PC-3 (cell line): ENCODE results near the gene ADCY2. TPM values are rescaled to one million over a fixed set of nuclear protein-coding genes. Genes with fewer than 3 reads are reported as not detected.

Experiments
- ATAC-seq: fragments of 200-7000 bp; cut with Tn5 transposase; 2 replicates; pipeline ENCODE4 v1.9.1; 2020; ENCODE audit warnings: mild to moderate bottlenecking, moderate library complexity
- BruUV-seq: library from RNA; stranded (reverse); fragments of 400-500 nt; replicated peaks from 2 replicates; lab custom pipeline; 2021; lab: Mats Ljungman, UMichigan
- CTCF ChIA-PET: fragments of 300-600 bp; sonication (Branson Sonifier 250); formaldehyde crosslinking; loops from one replicate; lab custom pipeline; 2022; ENCODE audit warnings: antibody characterized with exemption; lab: Charles Lee
- POLR2A ChIA-PET: fragments of 300-600 bp; sonication (Branson Sonifier 250); formaldehyde crosslinking; loops from one replicate; lab custom pipeline; 2022; ENCODE audit warnings: antibody characterized with exemption; ENCODE audit not compliant: unreplicated experiment; lab: Charles Lee
- DNase-seq: peaks from one replicate; pipeline ENCODE4 v3.0.0-alpha.2; 2015
- H2AFZ ChIP-seq: fragments of 300-600 bp; sonication (generic); 2 replicates; pipeline ENCODE4 v1.6.0; 2016; ENCODE audit warnings: antibody characterized with exemption, low read length
- H3F3A ChIP-seq: fragments of 300-600 bp; sonication (generic); one replicate; pipeline ENCODE4 v1.6.0; 2017; ENCODE audit warnings: antibody characterized with exemption, low read length, control low read depth, mild to moderate bottlenecking; ENCODE audit not compliant: unreplicated experiment
- H3K27ac ChIP-seq: fragments of 300-600 bp; sonication (generic); 2 replicates; pipeline ENCODE4 v1.5.1; 2016; ENCODE audit warnings: mild to moderate bottlenecking, low read length
- H3K27me3 ChIP-seq: fragments of 300-600 bp; sonication (generic); 2 replicates; pipeline ENCODE4 v1.6.1; 2016; ENCODE audit warnings: low read length, mixed read lengths
- H3K36me3 ChIP-seq: fragments of 300-600 bp; sonication (generic); 2 replicates; pipeline ENCODE4 v1.6.1; 2016; ENCODE audit warnings: low read depth, mixed run types, low read length, mixed read lengths
- H3K4me1 ChIP-seq: fragments of 300-600 bp; sonication (generic); 2 replicates; pipeline ENCODE4 v1.5.1; 2016; ENCODE audit warnings: low read length; ENCODE audit not compliant: insufficient read depth
- H3K4me2 ChIP-seq: fragments of 300-600 bp; sonication (generic); 2 replicates; pipeline ENCODE4 v1.6.0; 2016; ENCODE audit warnings: low read length
- H3K4me3 ChIP-seq: fragments of 300-600 bp; sonication (generic); 2 replicates; pipeline ENCODE4 v1.5.1; 2016; ENCODE audit warnings: mild to moderate bottlenecking, low read length, mixed read lengths
- H3K79me2 ChIP-seq: fragments of 300-600 bp; sonication (generic); 2 replicates; pipeline ENCODE4 v1.6.1; 2017; ENCODE audit warnings: low read length, mixed read lengths
- H3K9ac ChIP-seq: fragments of 300-600 bp; sonication (generic); 2 replicates; pipeline ENCODE4 v1.6.0; 2016; ENCODE audit warnings: mild to moderate bottlenecking, low read length
- H3K9me2 ChIP-seq: fragments of 300-600 bp; sonication (generic); replicated peaks from 2 replicates; pipeline ENCODE4 v1.6.1; 2016; ENCODE audit warnings: mixed run types, low read length, mixed read lengths
- H3K9me3 ChIP-seq: fragments of 300-600 bp; sonication (generic); 2 replicates; pipeline ENCODE4 v1.6.1; 2016; ENCODE audit warnings: low read length, mixed read lengths
- H4K20me1 ChIP-seq: fragments of 300-600 bp; sonication (generic); 2 replicates; pipeline ENCODE4 v1.6.1; 2016; ENCODE audit warnings: low read length, mixed read lengths
- EZH2 ChIP-seq: fragments of 300-600 bp; sonication (generic); IDR thresholded peaks from one replicate; pipeline ENCODE4 v1.6.1; 2017; ENCODE audit warnings: antibody characterized with exemption, mild to moderate bottlenecking, low read length; ENCODE audit not compliant: unreplicated experiment
- EZH2phosphoT487 ChIP-seq: fragments of 300-600 bp; sonication (generic); IDR thresholded peaks from 2 replicates; pipeline ENCODE4 v1.6.1; 2018; ENCODE audit warnings: mild to moderate bottlenecking, antibody characterized with exemption, low read length, borderline replicate concordance
- intact Hi-C: fragments of 100-400 bp; cut with micrococcal nuclease; formaldehyde crosslinking; loops from 2 replicates; pipeline ENCODE4 v1.9.0; 2023
- total RNA-seq: library from RNA; depleted of rRNA; stranded (reverse); fragments of >200 nt; gene quantifications from 2 replicates; pipeline ENCODE4 v1.2.3, GENCODE V29; 2014
- TF ChIP-seq, protein P1 (sequence below): fragments of 300-600 bp; sonication (generic); conservative IDR thresholded peaks from 2 replicates; pipeline ENCODE4 v1.5.1; 2017; ENCODE audit warnings: antibody characterized with exemption, low read depth, mild to moderate bottlenecking, low read length

The ADCY2 gene
- total RNA-seq, 1 experiment from 2014 or later: not detected

DNA sequence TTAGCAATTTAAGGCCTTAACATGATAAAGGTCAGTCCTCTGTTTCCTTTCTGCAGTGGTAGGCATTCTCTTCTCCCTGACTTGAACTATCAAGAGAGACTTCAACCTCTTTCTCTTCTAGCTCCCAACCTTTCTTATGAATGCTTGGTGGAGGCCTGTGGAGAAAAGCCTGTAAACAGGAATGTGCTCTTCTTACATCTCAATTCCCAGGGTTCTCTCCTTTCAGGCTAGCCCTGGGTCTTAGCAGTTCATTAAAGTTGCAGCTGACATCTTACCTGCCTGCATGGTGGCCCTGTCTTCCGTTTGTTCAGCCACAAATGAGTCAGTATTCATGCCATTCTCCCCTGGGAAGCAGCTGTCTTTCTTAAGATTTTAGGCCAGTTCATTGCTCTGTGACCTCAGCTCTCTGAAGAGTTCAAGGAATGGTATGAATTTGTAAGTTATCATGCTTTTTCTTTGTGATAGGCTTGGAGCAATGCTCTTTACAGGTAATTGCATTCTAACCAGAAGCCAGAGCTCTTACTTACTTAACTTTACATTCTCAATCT is 77.8 kb downstream of the ADCY2 start:
- no peaks in the 10 kb centered on the region for H3K36me3 ChIP-seq
- no peak overlapping the region for H2AFZ ChIP-seq
- no peak overlapping the region for H3K4me2 ChIP-seq
- no peaks in the 10 kb centered on the region for H3K27me3 ChIP-seq
- no peaks in the 10 kb centered on the region for H3K79me2 ChIP-seq
- CTCF ChIA-PET: no interaction called here
- intact Hi-C loops: no loop called here
- ATAC-seq (no peak), DNase-seq (no peak)
- H4K20me1 ChIP-seq: no peaks in the 10 kb centered on the region
- no peaks in the 10 kb centered on the region for H3K4me1 ChIP-seq
- POLR2A ChIA-PET: no interaction called here
- no peak overlapping the region for H3K27ac ChIP-seq
- no peaks in the 10 kb centered on the region for H3K9me2 ChIP-seq
- no peak overlapping the region for H3K9ac ChIP-seq
- BruUV-seq: no TSS peak
- TF ChIP-seq EZH2phosphoT487: no peak
- TF ChIP-seq, protein P1, sequence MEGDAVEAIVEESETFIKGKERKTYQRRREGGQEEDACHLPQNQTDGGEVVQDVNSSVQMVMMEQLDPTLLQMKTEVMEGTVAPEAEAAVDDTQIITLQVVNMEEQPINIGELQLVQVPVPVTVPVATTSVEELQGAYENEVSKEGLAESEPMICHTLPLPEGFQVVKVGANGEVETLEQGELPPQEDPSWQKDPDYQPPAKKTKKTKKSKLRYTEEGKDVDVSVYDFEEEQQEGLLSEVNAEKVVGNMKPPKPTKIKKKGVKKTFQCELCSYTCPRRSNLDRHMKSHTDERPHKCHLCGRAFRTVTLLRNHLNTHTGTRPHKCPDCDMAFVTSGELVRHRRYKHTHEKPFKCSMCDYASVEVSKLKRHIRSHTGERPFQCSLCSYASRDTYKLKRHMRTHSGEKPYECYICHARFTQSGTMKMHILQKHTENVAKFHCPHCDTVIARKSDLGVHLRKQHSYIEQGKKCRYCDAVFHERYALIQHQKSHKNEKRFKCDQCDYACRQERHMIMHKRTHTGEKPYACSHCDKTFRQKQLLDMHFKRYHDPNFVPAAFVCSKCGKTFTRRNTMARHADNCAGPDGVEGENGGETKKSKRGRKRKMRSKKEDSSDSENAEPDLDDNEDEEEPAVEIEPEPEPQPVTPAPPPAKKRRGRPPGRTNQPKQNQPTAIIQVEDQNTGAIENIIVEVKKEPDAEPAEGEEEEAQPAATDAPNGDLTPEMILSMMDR: no peak
- TF ChIP-seq EZH2: no peak
- H3F3A ChIP-seq: no peaks in the 10 kb centered on the region
- no peak overlapping the region for H3K4me3 ChIP-seq
- H3K9me3 ChIP-seq: 0 out of 2 replicates have a peak, but pooled peaks cover 7% of the 10 kb centered on the region

GRCh38 chr5:7474821-7475403 is 79.0 kb downstream of the ADCY2 start:
- intact Hi-C loops: no loop called here
- no TSS peak for BruUV-seq
- ChIA-PET POLR2A (no interaction called here), CTCF (no interaction called here)
- ATAC-seq (no peak), DNase-seq (no peak)
- Histone ChIP-seq H3K4me1 (no peaks in the 10 kb centered on the region), H3K36me3 (no peaks in the 10 kb centered on the region), H3K4me2 (no peak overlapping the region), H3K27ac (no peak overlapping the region), H4K20me1 (no peaks in the 10 kb centered on the region), H3K27me3 (no peaks in the 10 kb centered on the region), H3K79me2 (no peaks in the 10 kb centered on the region), H3K9me3 (0 out of 2 replicates have a peak, but pooled peaks cover 7% of the 10 kb centered on the region), H3F3A (no peaks in the 10 kb centered on the region), H2AFZ (no peak overlapping the region), H3K9ac (no peak overlapping the region), H3K9me2 (no peaks in the 10 kb centered on the region), H3K4me3 (no peak overlapping the region)
- TF ChIP-seq EZH2: no peak
- no peak for TF ChIP-seq EZH2phosphoT487
- TF ChIP-seq, protein P1: no peak

GRCh38 chr5:7478459-7478858 is 82.5 kb downstream of the ADCY2 start:
- no peak for DNase-seq
- Histone ChIP-seq H3K79me2 (no peaks in the 10 kb centered on the region), H3K36me3 (no peaks in the 10 kb centered on the region), H2AFZ (no peak overlapping the region), H3K9me3 (no peaks in the 10 kb centered on the region), H3K9ac (no peak overlapping the region), H3K4me1 (no peaks in the 10 kb centered on the region), H3K27ac (no peak overlapping the region), H3K27me3 (0 out of 2 replicates have a peak, but pooled peaks cover 4% of the 10 kb centered on the region), H3K9me2 (no peaks in the 10 kb centered on the region), H3K4me3 (no peak overlapping the region), H3K4me2 (no peak overlapping the region), H3F3A (no peaks in the 10 kb centered on the region), H4K20me1 (no peaks in the 10 kb centered on the region)
- TF ChIP-seq EZH2phosphoT487: no peak
- TF ChIP-seq EZH2: no peak
- TF ChIP-seq, protein P1: no peak
- ATAC-seq: no peak
- CTCF ChIA-PET: no interaction called here
- intact Hi-C loops: no loop called here
- POLR2A ChIA-PET: no interaction called here
- no TSS peak for BruUV-seq
